ENCODE results near the gene CPD. TPM values are rescaled to one million over a fixed set of nuclear protein-coding genes. Genes with fewer than 3 reads are reported as not detected.
A peak's percentile ranks its signal among the peaks of the same experiment; 100 is the strongest.

CPD gene
- total and polyA plus RNA-seq, 9 of the 15 experiments (the other 6 are each of a cell fraction or from before 2014, with no cell fraction given): 4.5 to 24.4 (median 20.4) TPM

- no peak for DNase-seq (ENCODE audit: extremely low read depth in 1 of 4, low spot score in 3 of 4)
- Histone ChIP-seq H3K79me2 (ENCODE audit: control insufficient read depth, insufficient read depth, low read length) (no peaks in the 10 kb centered on the region), H3K4me2 (ENCODE audit: insufficient read depth, low read length) (no peak overlapping the region), H3K27me3 (ENCODE audit: control insufficient read depth in 2 of 2, insufficient read depth in 2 of 2, low read length in 2 of 2) (peaks cover 0 to 4% of the 10 kb centered on the region in 2 experiments; a peak in 2 of 5 replicates), H3K9me1 (ENCODE audit: control insufficient read depth, insufficient read depth, low read length) (no peaks in the 10 kb centered on the region), H3K4me3 (no peak overlapping the region), H3K36me3 (ENCODE audit: control insufficient read depth, insufficient read depth, low read length) (no peaks in the 10 kb centered on the region), H2AFZ (ENCODE audit: low read depth, low read length) (peak overlapping the region; percentile 18; the same call in 1 of the 2 replicates), H4K20me1 (replicated peaks; ENCODE audit: control insufficient read depth, insufficient read depth, low read length) (no peaks in the 10 kb centered on the region), H3K9me3 (replicated peaks; ENCODE audit: control insufficient read depth, insufficient read depth, low read depth, low read length) (no peaks in the 10 kb centered on the region), H3K4me1 (replicated peaks in 1 of 2; ENCODE audit: control insufficient read depth in 2 of 2, insufficient read depth in 2 of 2, low read length in 2 of 2) (no peaks in the 10 kb centered on the region), H3K27ac (ENCODE audit: extremely low read depth, low read depth, low read length) (no peak overlapping the region), H3K9ac (ENCODE audit: insufficient read depth in 1 of 2, low read depth in 2 of 2, low read length in 2 of 2) (no peak overlapping the region)
- no peak for TF ChIP-seq ETV1 (tag; conservative IDR thresholded peaks at IDR 0.05; ENCODE audit: low read depth)
- peak; percentile 31; the same call in 1 of the 2 replicates for TF ChIP-seq ELF2 (CRISPR knock-in tag; IDR thresholded peaks at IDR 0.05)
- no peak for TF ChIP-seq ZNF121 (CRISPR knock-in tag; conservative IDR thresholded peaks at IDR 0.05)
- no peak for TF ChIP-seq TAF9B (IDR thresholded peaks at IDR 0.05; ENCODE audit: partially characterized antibody)
- FAIRE-seq: no peak
- BruUV-seq (replicated peaks): no TSS peak
- intact Hi-C loops (cut with micrococcal nuclease): loop anchor here (10.0 kb wide), 1 partner anchor 57 kb away; no protein-coding TSS in a partner anchor
- in situ Hi-C loops (cut with MboI): loop anchor here (25.0 kb wide), 1 partner anchor 380 kb away; no protein-coding TSS in a partner anchor
- CTCF ChIA-PET (ENCODE audit: low intra/inter-chr PET ratio): no interaction called here
- no peak for ATAC-seq
- POLR2A ChIA-PET: interaction anchor here (0.5 to 0.6 kb wide), 2 partner anchors 8 to 219 kb away, joined by 3 to 4 read pairs; no protein-coding TSS in a partner anchor
- 40% methylated on average over 4 of the region's 4 CpGs for WGBS (ENCODE audit: insufficient coverage, low coverage, missing lambda C conversion rate)
These were observed 46.6 kb upstream of the CPD start for GRCh38 chr17:30332057-30332542.
